GM12874 (cell line): ENCODE results near the gene JRKL.

ENCODE experiments used
- CTCF ChIP-seq: IDR thresholded peaks from 2 replicates; pipeline ENCODE4 v1.5.1; 2011; ENCODE audit warnings: low read depth, mild to moderate bottlenecking, control low read depth, low read length, moderate library complexity; ENCODE audit not compliant: insufficient read depth

The JRKL gene

DNA sequence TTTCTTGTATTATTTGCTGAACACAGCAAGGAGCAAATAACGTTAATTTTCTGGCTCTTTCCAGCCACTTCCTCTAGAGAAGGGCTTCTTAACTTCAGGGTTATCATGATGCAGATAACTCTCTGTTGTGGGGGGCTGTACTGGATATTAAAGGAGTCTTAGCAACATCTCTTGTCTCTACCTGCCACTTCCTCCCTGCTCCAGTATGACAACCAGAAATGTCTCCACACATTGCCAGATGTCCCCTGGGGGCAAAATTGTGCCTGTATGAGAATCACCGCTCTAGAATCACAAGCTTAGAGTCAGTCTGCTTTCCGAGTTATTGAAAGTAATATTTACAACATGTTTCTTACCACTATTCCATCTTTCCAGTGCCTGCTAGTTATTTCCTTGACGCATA is 6.8 kb downstream of the JRKL start:
- TF ChIP-seq CTCF: no peak

DNA sequence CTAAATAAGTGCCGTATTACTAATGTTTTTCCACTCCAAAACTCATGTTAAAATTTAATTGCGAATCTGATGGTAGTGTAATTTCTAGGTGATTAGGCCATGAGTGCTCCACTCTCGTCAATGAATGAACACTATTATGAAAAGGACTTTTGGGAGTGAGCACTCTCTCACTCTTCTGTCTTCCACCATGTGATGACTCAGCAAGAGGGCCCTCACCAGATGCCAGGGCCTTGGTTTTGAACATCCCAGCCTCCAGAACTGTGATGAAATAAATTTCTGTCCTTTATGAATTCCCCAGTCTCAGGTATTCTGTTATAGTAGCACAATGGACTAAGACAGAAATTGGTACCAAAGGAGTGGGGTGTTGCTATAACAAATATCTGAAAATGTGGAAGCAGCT is 8.1 kb downstream of the JRKL start:
- TF ChIP-seq CTCF: no peak

DNA sequence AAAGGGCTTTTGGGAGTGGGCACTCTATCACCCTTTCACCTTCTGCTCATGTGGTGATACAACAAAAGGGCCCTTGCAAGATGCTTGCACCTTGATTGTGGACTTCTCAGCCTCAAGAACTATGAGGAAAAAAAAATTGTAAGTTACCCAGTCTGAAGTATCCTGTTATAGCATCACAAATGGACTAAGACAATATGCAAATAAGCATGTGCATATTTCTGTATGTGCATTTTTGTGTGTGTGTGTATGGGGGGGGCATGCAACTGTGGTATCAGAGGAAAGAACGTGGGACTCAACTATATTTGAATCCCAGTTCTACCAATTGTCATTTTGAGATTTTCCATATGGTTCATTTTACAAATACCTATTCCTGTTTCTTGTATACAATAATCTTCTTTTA is 10.9 kb downstream of the JRKL start:
- TF ChIP-seq CTCF: no peak

DNA sequence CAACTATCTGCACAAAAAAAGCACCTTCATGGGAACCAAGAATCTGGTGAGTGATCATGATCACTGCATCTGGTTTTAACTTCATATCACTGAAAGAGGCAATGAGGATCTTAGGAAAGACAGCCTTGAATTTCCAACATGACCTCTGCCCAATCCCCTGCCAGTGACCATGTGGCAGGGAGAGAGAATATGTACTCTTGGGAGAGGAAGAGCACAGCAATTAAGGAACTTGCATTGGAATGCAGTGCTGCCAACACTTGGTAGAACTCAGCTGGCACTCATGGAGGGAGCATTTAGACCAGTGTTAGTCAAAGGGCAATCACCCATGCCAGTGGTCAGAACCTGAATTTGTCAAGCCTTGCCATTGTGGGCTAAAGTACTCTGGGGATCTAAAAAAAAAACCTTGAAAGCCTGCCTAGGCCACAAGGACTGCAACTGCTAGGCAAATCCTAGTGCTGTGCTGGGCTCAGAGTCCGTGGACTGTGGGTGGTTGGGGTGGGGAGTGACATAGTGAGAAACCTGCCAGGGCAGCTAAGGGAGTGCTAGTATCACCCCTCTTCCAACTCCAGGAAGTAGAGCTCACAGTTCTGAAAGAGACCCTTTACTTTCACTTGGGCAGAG is 23.1 kb downstream of the JRKL start:
- no peak for TF ChIP-seq CTCF

DNA sequence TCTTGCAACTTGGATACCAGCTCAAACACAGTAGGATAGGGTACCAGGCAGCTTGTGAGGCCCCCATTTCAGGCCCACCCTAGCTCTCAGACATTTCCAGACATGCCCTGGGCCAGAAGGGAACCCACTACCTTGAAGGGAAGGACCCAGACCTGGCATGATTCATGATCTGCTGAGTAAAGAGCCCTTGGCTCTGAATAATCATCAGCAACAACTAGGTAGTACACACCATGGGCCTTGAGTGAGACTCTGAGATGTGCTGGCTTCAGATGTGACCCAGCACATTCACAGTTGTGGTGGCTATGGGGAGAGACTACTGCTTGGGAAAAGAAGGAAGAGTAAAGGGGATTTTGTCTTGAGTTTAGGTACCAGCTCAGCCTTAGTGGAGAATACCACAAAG is 23.6 kb downstream of the JRKL start:
- TF ChIP-seq CTCF: no peak

GRCh38 chr11:96424693-96425092 is 34.9 kb downstream of the JRKL start:
- TF ChIP-seq CTCF: no peak

- TF ChIP-seq CTCF: no peak
These were observed 40.9 kb downstream of the JRKL start for GRCh38 chr11:96430668-96431067.
